VCaP (cell line): Measurements from ENCODE around the gene TTC24.

Experiments
- H3K27ac ChIP-seq: fragments of 450-650 bp; 2 replicates; pipeline ENCODE4 v1.5.1; 2017
- CTCF ChIP-seq: fragments of 450-650 bp; conservative IDR thresholded peaks from 2 replicates; pipeline ENCODE4 v1.5.1; 2017; ENCODE audit warnings: mild to moderate bottlenecking, moderate library complexity

TTC24 gene

GRCh38 chr1:156539818-156540355, 39.6 kb upstream of the TTC24 start:
- TF ChIP-seq CTCF, result no peak
- H3K27ac ChIP-seq, result no peak overlapping the region

- TF ChIP-seq CTCF, result no peak
- H3K27ac ChIP-seq, result no peak overlapping the region
Measured at GRCh38 chr1:156540955-156541354, 38.6 kb upstream of the TTC24 start.

GRCh38 chr1:156543066-156543465, 36.5 kb upstream of the TTC24 start:
- H3K27ac ChIP-seq, result no peak overlapping the region

GRCh38 chr1:156544592-156545102, 34.9 kb upstream of the TTC24 start:
- no peak for TF ChIP-seq CTCF
- no peak overlapping the region for H3K27ac ChIP-seq

More at GRCh38 chr1:156543066-156543465, 36.5 kb upstream of the TTC24 start:
- no peak for TF ChIP-seq CTCF

- no peak overlapping the region for H3K27ac ChIP-seq
- TF ChIP-seq CTCF, result no peak
Measured at GRCh38 chr1:156546267-156546666, 33.3 kb upstream of the TTC24 start.

GRCh38 chr1:156547434-156547833, 32.1 kb upstream of the TTC24 start:
- H3K27ac ChIP-seq, result no peak overlapping the region
- no peak for TF ChIP-seq CTCF

- no peak for TF ChIP-seq CTCF
- H3K27ac ChIP-seq, result no peak overlapping the region
Measured at GRCh38 chr1:156547982-156548381, 31.5 kb upstream of the TTC24 start.
